ENCODE measurements around the gene PDGFRB. TPM values are rescaled to one million over a fixed set of nuclear protein-coding genes. Genes with fewer than 3 reads are reported as not detected.

The PDGFRB gene
- total and polyA plus RNA-seq, 9 of the 15 experiments (the other 6 are each of a cell fraction or from before 2014, with no cell fraction given) = 0.01 to 1.5 (median 0.09) TPM; not detected in 3

DNA sequence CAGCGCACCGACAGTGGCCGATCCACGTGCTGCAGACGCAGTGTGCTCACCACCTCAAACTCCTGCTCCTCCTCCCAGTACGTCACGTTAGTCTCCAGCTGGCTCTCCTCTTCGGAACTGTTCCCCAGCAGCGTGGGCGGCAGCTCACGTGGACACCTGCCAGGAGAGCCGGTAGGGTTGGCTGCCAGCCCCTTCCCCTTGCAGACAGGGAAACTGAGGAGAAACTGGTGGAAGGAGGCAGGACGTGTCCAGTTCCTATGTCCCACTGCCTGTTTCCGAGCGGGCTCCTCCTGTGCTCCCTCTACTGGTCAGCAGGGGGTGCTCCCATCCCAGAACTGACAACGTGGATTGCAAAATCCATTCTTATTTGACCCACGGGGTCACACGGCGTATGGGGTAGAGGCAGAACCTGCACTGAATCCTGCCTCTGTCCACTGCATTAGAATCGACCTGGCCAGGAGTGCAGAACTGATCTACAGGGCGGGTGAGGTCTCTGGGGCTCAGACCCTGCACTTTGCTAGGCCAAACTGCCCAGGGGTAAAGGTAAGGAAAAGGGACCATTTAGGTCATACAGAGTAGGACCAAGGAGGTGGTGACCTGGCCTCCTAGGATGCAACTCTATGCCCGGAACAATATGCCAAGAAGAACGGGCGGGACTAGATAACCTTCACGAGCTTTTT lies 25.7 kb downstream of the PDGFRB start (continued):
- TF ChIP-seq ATF7 (IDR thresholded peaks at IDR 0.05) = peak; percentile 45; the same call in 1 of the 2 replicates
- 0 out of 2 replicates have a peak, but pooled peaks have one; percentile 29 for TF ChIP-seq ZBTB17 (CRISPR knock-in tag; IDR thresholded peaks at IDR 0.05)
- peak in 1 of 2 experiments; percentile 66; a peak in 1 of 3 replicates for TF ChIP-seq CBX3 (IDR thresholded peaks at IDR 0.05; ENCODE audit: borderline replicate concordance in 1 of 2, low read length in 2 of 2)
- 0 out of 2 replicates have a peak, but pooled peaks have one; percentile 48 for TF ChIP-seq ZNF431 (CRISPR knock-in tag; IDR thresholded peaks at IDR 0.05)
- TF ChIP-seq TBL1XR1 (IDR thresholded peaks at IDR 0.05; ENCODE audit: low read length in 2 of 2) = 0 out of 4 replicates have a peak, but pooled peaks of 1 of the 2 experiments have one; percentile 14
- TF ChIP-seq FOXA3 (CRISPR knock-in tag; conservative IDR thresholded peaks at IDR 0.05 in 1 of 2, IDR thresholded peaks at IDR 0.05 in 1 of 2) = 0 out of 4 replicates have a peak, but pooled peaks of 1 of the 2 experiments have one; percentile 7
- peak in 1 of 2 experiments; percentile 66; a peak in 1 of 4 replicates for TF ChIP-seq TEAD1 (CRISPR knock-in tag; IDR thresholded peaks at IDR 0.05)
- TF ChIP-seq ZNF263 (CRISPR knock-in tag; IDR thresholded peaks at IDR 0.05; ENCODE audit: borderline replicate concordance) = peak; percentile 92
- no peak for TF ChIP-seq ATF1 (CRISPR knock-in tag; IDR thresholded peaks at IDR 0.05)
- peak; percentile 82 for TF ChIP-seq ATF1 (tag; IDR thresholded peaks at IDR 0.05)
- 0 out of 2 replicates have a peak, but pooled peaks have one; percentile 19 for TF ChIP-seq SMAD4 (CRISPR knock-in tag; conservative IDR thresholded peaks at IDR 0.05)
- TF ChIP-seq, protein P1, sequence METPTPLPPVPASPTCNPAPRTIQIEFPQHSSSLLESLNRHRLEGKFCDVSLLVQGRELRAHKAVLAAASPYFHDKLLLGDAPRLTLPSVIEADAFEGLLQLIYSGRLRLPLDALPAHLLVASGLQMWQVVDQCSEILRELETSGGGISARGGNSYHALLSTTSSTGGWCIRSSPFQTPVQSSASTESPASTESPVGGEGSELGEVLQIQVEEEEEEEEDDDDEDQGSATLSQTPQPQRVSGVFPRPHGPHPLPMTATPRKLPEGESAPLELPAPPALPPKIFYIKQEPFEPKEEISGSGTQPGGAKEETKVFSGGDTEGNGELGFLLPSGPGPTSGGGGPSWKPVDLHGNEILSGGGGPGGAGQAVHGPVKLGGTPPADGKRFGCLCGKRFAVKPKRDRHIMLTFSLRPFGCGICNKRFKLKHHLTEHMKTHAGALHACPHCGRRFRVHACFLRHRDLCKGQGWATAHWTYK (CRISPR knock-in tag; IDR thresholded peaks at IDR 0.05) = 0 out of 2 replicates have a peak, but pooled peaks have one; percentile 37
- TF ChIP-seq CREB1 (IDR thresholded peaks at IDR 0.05) = 0 out of 2 replicates have a peak, but pooled peaks have one; percentile 28
- TF ChIP-seq CREB1 (CRISPR knock-in tag; IDR thresholded peaks at IDR 0.05) = no peak
- peak; percentile 59 to 69; a peak in 2 of 4 replicates for TF ChIP-seq NRF1 (conservative IDR thresholded peaks at IDR 0.05 in 1 of 2, IDR thresholded peaks at IDR 0.05 in 1 of 2)
- TF ChIP-seq, protein P2, sequence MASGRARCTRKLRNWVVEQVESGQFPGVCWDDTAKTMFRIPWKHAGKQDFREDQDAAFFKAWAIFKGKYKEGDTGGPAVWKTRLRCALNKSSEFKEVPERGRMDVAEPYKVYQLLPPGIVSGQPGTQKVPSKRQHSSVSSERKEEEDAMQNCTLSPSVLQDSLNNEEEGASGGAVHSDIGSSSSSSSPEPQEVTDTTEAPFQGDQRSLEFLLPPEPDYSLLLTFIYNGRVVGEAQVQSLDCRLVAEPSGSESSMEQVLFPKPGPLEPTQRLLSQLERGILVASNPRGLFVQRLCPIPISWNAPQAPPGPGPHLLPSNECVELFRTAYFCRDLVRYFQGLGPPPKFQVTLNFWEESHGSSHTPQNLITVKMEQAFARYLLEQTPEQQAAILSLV (tag; IDR thresholded peaks at IDR 0.05) = peak; percentile 75
- TF ChIP-seq, protein P3, sequence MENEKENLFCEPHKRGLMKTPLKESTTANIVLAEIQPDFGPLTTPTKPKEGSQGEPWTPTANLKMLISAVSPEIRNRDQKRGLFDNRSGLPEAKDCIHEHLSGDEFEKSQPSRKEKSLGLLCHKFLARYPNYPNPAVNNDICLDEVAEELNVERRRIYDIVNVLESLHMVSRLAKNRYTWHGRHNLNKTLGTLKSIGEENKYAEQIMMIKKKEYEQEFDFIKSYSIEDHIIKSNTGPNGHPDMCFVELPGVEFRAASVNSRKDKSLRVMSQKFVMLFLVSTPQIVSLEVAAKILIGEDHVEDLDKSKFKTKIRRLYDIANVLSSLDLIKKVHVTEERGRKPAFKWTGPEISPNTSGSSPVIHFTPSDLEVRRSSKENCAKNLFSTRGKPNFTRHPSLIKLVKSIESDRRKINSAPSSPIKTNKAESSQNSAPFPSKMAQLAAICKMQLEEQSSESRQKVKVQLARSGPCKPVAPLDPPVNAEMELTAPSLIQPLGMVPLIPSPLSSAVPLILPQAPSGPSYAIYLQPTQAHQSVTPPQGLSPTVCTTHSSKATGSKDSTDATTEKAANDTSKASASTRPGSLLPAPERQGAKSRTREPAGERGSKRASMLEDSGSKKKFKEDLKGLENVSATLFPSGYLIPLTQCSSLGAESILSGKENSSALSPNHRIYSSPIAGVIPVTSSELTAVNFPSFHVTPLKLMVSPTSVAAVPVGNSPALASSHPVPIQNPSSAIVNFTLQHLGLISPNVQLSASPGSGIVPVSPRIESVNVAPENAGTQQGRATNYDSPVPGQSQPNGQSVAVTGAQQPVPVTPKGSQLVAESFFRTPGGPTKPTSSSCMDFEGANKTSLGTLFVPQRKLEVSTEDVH (IDR thresholded peaks at IDR 0.05; ENCODE audit: low read depth, partially characterized antibody) = peak; percentile 43
- TF ChIP-seq RCOR1 (IDR thresholded peaks at IDR 0.05; ENCODE audit: borderline replicate concordance in 1 of 2, low read depth in 2 of 2, low read length in 2 of 2) = peak in 1 of 2 experiments; percentile 6; a peak in 1 of 4 replicates
- TF ChIP-seq NR4A1 (CRISPR knock-in tag; IDR thresholded peaks at IDR 0.05) = peak; percentile 45; the same call in 1 of the 2 replicates
- no peak for TF ChIP-seq NR4A1 (tag; IDR thresholded peaks at IDR 0.05)
- TF ChIP-seq ZNF232 (CRISPR knock-in tag; IDR thresholded peaks at IDR 0.05) = no peak
- peak; percentile 48; the same call in 1 of the 2 replicates for TF ChIP-seq MYC (IDR thresholded peaks at IDR 0.05; ENCODE audit: low read depth, low read length)
- TF ChIP-seq MYC (CRISPR knock-in tag; IDR thresholded peaks at IDR 0.05; ENCODE audit: borderline replicate concordance, low read depth) = no peak
- peak; percentile 87 for TF ChIP-seq L3MBTL2 (IDR thresholded peaks at IDR 0.05)
